Measurements from ENCODE around the gene COL13A1. TPM values are rescaled to one million over a fixed set of nuclear protein-coding genes. Genes with fewer than 3 reads are reported as not detected.

Gene COL13A1
- total and polyA plus RNA-seq, 2 of the 8 experiments (the other 6 are each of a cell fraction or from before 2014, with no cell fraction given), result 2.6 to 5.2 TPM

GRCh38 chr10:69895759-69896158 lies 94.1 kb downstream of the COL13A1 start (continued):
- TF ChIP-seq CHD7 (IDR thresholded peaks at IDR 0.05; ENCODE audit: insufficient replicate concordance, low read length) (no peak), CHD1 (IDR thresholded peaks at IDR 0.05; ENCODE audit: low read depth, low read length) (no peak), CHD2 (IDR thresholded peaks at IDR 0.05; ENCODE audit: low read length) (no peak), CTCF (IDR thresholded peaks at IDR 0.05; ENCODE audit: control extremely low read depth in 1 of 3, insufficient read depth in 1 of 3, low read depth in 1 of 3, low read length in 3 of 3) (no peak), RNF2 (IDR thresholded peaks at IDR 0.05; ENCODE audit: borderline replicate concordance, low read depth, low read length, missing control alignments, poor library complexity, severe bottlenecking) (no peak), ASH2L (IDR thresholded peaks at IDR 0.05; ENCODE audit: low read length) (no peak), SIN3A (conservative IDR thresholded peaks at IDR 0.05 in 1 of 2, IDR thresholded peaks at IDR 0.05 in 1 of 2; ENCODE audit: low read depth in 1 of 2, low read length in 2 of 2) (no peak), HDAC6 (IDR thresholded peaks at IDR 0.05; ENCODE audit: low read depth, low read length) (no peak), MAFK (IDR thresholded peaks at IDR 0.05; ENCODE audit: low read depth, low read length) (no peak)

All from H1 (cell line).